ENCODE results near the gene FRMD8. TPM values are rescaled to one million over a fixed set of nuclear protein-coding genes. Genes with fewer than 3 reads are reported as not detected.
"Not testable (repeated sequence)": the region's sequence is repeated elsewhere in the genome, so short reads cannot be mapped to it uniquely, and the experiment has no call there.

Gene FRMD8
- total and polyA plus RNA-seq, 2 experiments from 2014 or later = 25.4 to 106 TPM

GRCh38 chr11:65410936-65411680, 24.7 kb downstream of the FRMD8 start:
- peaks cover 26% of the 10 kb centered on the region for H3F3A ChIP-seq (ENCODE audit: insufficient read depth)
- peaks cover 26% of the 10 kb centered on the region for H3K36me3 ChIP-seq (ENCODE audit: low read depth)
- no peaks in the 10 kb centered on the region for H4K20me1 ChIP-seq (ENCODE audit: insufficient read depth)
- 88 to 90% methylated on average over 19 to 28 of the region's 29 CpGs for WGBS, 2 experiments (ENCODE audit: low coverage in 1 of 2, low lambda C conversion rate in 2 of 2, missing lambda C conversion rate in 2 of 2)
- no peak overlapping the region for H3K9ac ChIP-seq
- no peak for TF ChIP-seq EZH2phosphoT487 (IDR thresholded peaks at IDR 0.05; ENCODE audit: insufficient read depth, low read depth)
- TF ChIP-seq EZH2 (IDR thresholded peaks at IDR 0.05; ENCODE audit: insufficient read depth, poor library complexity, severe bottlenecking) = no peak
- H3K4me2 ChIP-seq (ENCODE audit: unreplicated experiment) = no peak overlapping the region
- no peaks in the 10 kb centered on the region for H3K9me2 ChIP-seq (ENCODE audit: insufficient read depth)
- peaks cover 8% of the 10 kb centered on the region; the same call in 1 of the 2 replicates for H3K4me1 ChIP-seq (ENCODE audit: insufficient read depth)
- DNase-seq = no peak
- no peak overlapping the region for H3K4me3 ChIP-seq
- in situ Hi-C loops (cut with MboI) = no loop called here
- no peaks in the 10 kb centered on the region for H3K27me3 ChIP-seq (replicated peaks; ENCODE audit: insufficient read depth)
- H3K9me3 ChIP-seq (ENCODE audit: low read depth) = no peaks in the 10 kb centered on the region
- no peak overlapping the region for H2AFZ ChIP-seq
- no peak overlapping the region for H3K27ac ChIP-seq
- peaks cover 72% of the 10 kb centered on the region for H3K79me2 ChIP-seq (ENCODE audit: insufficient read depth)

- in situ Hi-C loops (cut with MboI) = no loop called here
- H3K36me3 ChIP-seq (ENCODE audit: low read depth) = peaks cover 26% of the 10 kb centered on the region
Observed at GRCh38 chr11:65411681-65412070, 25.2 kb downstream of the FRMD8 start.

GRCh38 chr11:65412271-65413076, 26.0 kb downstream of the FRMD8 start:
- Histone ChIP-seq H4K20me1 (ENCODE audit: insufficient read depth) (no peaks in the 10 kb centered on the region), H3K27me3 (replicated peaks; ENCODE audit: insufficient read depth) (no peaks in the 10 kb centered on the region), H3K9me3 (ENCODE audit: low read depth) (no peaks in the 10 kb centered on the region), H3K4me3 (no peak overlapping the region), H3K27ac (no peak overlapping the region), H3K9me2 (ENCODE audit: insufficient read depth) (no peaks in the 10 kb centered on the region), H3K9ac (no peak overlapping the region), H3K4me2 (ENCODE audit: unreplicated experiment) (no peak overlapping the region), H3K79me2 (ENCODE audit: insufficient read depth) (peaks cover 77% of the 10 kb centered on the region), H3K4me1 (ENCODE audit: insufficient read depth) (peaks cover 18% of the 10 kb centered on the region), H3K36me3 (ENCODE audit: low read depth) (peaks cover 22% of the 10 kb centered on the region), H2AFZ (no peak overlapping the region), H3F3A (ENCODE audit: insufficient read depth) (peaks cover 32% of the 10 kb centered on the region)
- in situ Hi-C loops (cut with MboI) = no loop called here
- TF ChIP-seq EZH2phosphoT487 (IDR thresholded peaks at IDR 0.05; ENCODE audit: insufficient read depth, low read depth) = no peak
- no peak for TF ChIP-seq EZH2 (IDR thresholded peaks at IDR 0.05; ENCODE audit: insufficient read depth, poor library complexity, severe bottlenecking)
- DNase-seq = no peak
- WGBS, 2 experiments (ENCODE audit: low coverage in 1 of 2, low lambda C conversion rate in 2 of 2, missing lambda C conversion rate in 2 of 2) = 86 to 88% methylated on average over 24 of the region's 24 CpGs

More at GRCh38 chr11:65411681-65412070, 25.2 kb downstream of the FRMD8 start:
- Histone ChIP-seq H2AFZ (no peak overlapping the region), H3K27ac (no peak overlapping the region), H3K9me3 (ENCODE audit: low read depth) (no peaks in the 10 kb centered on the region), H3K4me1 (ENCODE audit: insufficient read depth) (peaks cover 10% of the 10 kb centered on the region), H3F3A (ENCODE audit: insufficient read depth) (peaks cover 28% of the 10 kb centered on the region), H3K27me3 (replicated peaks; ENCODE audit: insufficient read depth) (no peaks in the 10 kb centered on the region), H3K79me2 (ENCODE audit: insufficient read depth) (peaks cover 73% of the 10 kb centered on the region), H3K4me2 (ENCODE audit: unreplicated experiment) (no peak overlapping the region), H3K4me3 (no peak overlapping the region), H3K9ac (no peak overlapping the region), H3K9me2 (ENCODE audit: insufficient read depth) (no peaks in the 10 kb centered on the region), H4K20me1 (ENCODE audit: insufficient read depth) (no peaks in the 10 kb centered on the region)
- no peak for TF ChIP-seq EZH2 (IDR thresholded peaks at IDR 0.05; ENCODE audit: insufficient read depth, poor library complexity, severe bottlenecking)
- no peak for TF ChIP-seq EZH2phosphoT487 (IDR thresholded peaks at IDR 0.05; ENCODE audit: insufficient read depth, low read depth)
- no peak for DNase-seq
- WGBS, 2 experiments (ENCODE audit: low coverage in 1 of 2, low lambda C conversion rate in 2 of 2, missing lambda C conversion rate in 2 of 2) = 78 to 86% methylated on average over 5 of the region's 5 CpGs

- H3K27ac ChIP-seq; H3K4me2 ChIP-seq (ENCODE audit: unreplicated experiment); H3K9me3 ChIP-seq (ENCODE audit: low read depth); H3K27me3 ChIP-seq (replicated peaks; ENCODE audit: insufficient read depth); H2AFZ ChIP-seq; H3K4me3 ChIP-seq; DNase-seq; H3K9ac ChIP-seq; in situ Hi-C loops (cut with MboI); H3K9me2 ChIP-seq (ENCODE audit: insufficient read depth); H4K20me1 ChIP-seq (ENCODE audit: insufficient read depth): not testable (repeated sequence)
- Histone ChIP-seq H3K79me2 (ENCODE audit: insufficient read depth) (peaks cover 77% of the 10 kb centered on the region), H3K36me3 (ENCODE audit: low read depth) (peaks cover 17% of the 10 kb centered on the region), H3F3A (ENCODE audit: insufficient read depth) (peaks cover 32% of the 10 kb centered on the region), H3K4me1 (ENCODE audit: insufficient read depth) (peaks cover 22% of the 10 kb centered on the region)
- WGBS, 2 experiments (ENCODE audit: low coverage in 1 of 2, low lambda C conversion rate in 2 of 2, missing lambda C conversion rate in 2 of 2) = 86 to 89% methylated on average over 15 of the region's 15 CpGs
Observed at GRCh38 chr11:65413077-65413664, 26.7 kb downstream of the FRMD8 start.
